Testis (tissue), 3 donors: Measurements from ENCODE around the gene TRIM41. TPM values are rescaled to one million over a fixed set of nuclear protein-coding genes. Genes with fewer than 3 reads are reported as not detected.
"Not testable (repeated sequence)": the region's sequence is repeated elsewhere in the genome, so short reads cannot be mapped to it uniquely, and the experiment has no call there.

Experiments
- DNase-seq: peaks from one replicate; pipeline ENCODE4 v3.0.0-alpha.2; 2019
- H3K27ac ChIP-seq, 2 donors: fragments of 200-600 bp; sonication (generic); one replicate each; pipeline ENCODE4 v1.5.1; 2019
- H3K27me3 ChIP-seq: fragments of 200-600 bp; sonication (generic); one replicate; pipeline ENCODE4 v1.5.1; 2019
- H3K36me3 ChIP-seq: fragments of 200-600 bp; sonication (generic); one replicate; pipeline ENCODE4 v1.5.1; 2017; ENCODE audit warnings: low read depth; ENCODE audit errors: missing control alignments
- H3K4me1 ChIP-seq: fragments of 200-600 bp; sonication (generic); one replicate; pipeline ENCODE4 v1.5.1; 2019
- H3K4me3 ChIP-seq, 2 donors: fragments of 200-600 bp; sonication (generic); one replicate each; pipeline ENCODE4 v1.5.1; 2017 to 2019
- H3K9me3 ChIP-seq: fragments of 200-600 bp; sonication (generic); one replicate; pipeline ENCODE4 v1.5.1; 2017
- POLR2A ChIP-seq: fragments of 450-650 bp; IDR thresholded peaks from one replicate; pipeline ENCODE4 v1.6.1; 2017; ENCODE audit warnings: antibody characterized with exemption, mild to moderate bottlenecking, moderate library complexity
- WGBS, 2 donors: methylation state at CpG; one replicate each; pipeline ENCODE4 v1.1.5; 2018; 5-methylcytosine and 5-hydroxymethylcytosine counted together
- intact Hi-C: fragments of 100-400 bp; cut with DNase I; formaldehyde crosslinking; loops from one replicate; pipeline ENCODE4 v1.15.1; 2023; ENCODE audit warnings: low total_unique reads
- polyA plus RNA-seq: library from polyadenylated mRNA; stranded (reverse); fragments of 350-450 nt; fragmentation: Illumina TruSeq; extraction: RNeasy Lipid Tissue Mini Kit (QIAGEN cat#74804); gene quantifications from one replicate; pipeline ENCODE4 v1.2.3, GENCODE V29; 2014; ENCODE audit warnings: low read depth, low replicate concordance; ENCODE audit not compliant: insufficient read depth
- total RNA-seq, 2 donors: library from RNA; depleted of rRNA; stranded (reverse); fragments of >200 nt; gene quantifications; one replicate each; pipeline ENCODE4 v1.2.3, GENCODE V29; 2016
- TF ChIP-seq, protein P1 (sequence below), 3 experiments: fragments of 450-650 bp in 2 of 3; fragments of 200-600 bp in 1 of 3; sonication (generic) in 1 of 3; IDR thresholded peaks; one replicate each; pipeline ENCODE4 v1.5.1; 2016 to 2019; ENCODE audit warnings: antibody characterized with exemption in 3 of 3, mild to moderate bottlenecking in 2 of 3, moderate library complexity in 1 of 3

TRIM41 gene
- total and polyA plus RNA-seq, 3 donors from 2014 or later = 39.6 to 61.5 (median 53.1) TPM

DNA sequence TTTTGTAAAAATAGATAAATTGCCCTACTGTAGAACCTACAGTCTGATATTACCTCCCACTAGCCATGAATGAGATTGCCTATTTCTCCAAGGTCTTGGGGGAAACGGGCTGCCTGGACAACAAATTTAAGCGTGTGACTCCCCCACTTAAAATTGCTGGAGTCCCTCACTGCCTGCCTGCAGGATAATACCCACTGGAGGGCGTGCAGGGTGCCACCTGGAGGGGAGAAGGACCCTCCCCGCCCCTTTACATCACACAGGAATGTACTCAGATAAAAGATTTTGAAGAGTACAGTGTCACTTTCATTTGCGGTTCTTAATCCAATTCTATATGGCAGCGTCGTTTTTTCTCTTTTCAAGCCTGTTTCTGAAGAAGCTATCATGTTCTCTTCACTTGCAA, 11.9 kb upstream of the TRIM41 start:
- H3K27me3 ChIP-seq = no peaks in the 10 kb centered on the region
- no peaks in the 10 kb centered on the region for H3K9me3 ChIP-seq
- no peaks in the 10 kb centered on the region for H3K36me3 ChIP-seq
- TF ChIP-seq POLR2A = no peak
- TF ChIP-seq, protein P1, sequence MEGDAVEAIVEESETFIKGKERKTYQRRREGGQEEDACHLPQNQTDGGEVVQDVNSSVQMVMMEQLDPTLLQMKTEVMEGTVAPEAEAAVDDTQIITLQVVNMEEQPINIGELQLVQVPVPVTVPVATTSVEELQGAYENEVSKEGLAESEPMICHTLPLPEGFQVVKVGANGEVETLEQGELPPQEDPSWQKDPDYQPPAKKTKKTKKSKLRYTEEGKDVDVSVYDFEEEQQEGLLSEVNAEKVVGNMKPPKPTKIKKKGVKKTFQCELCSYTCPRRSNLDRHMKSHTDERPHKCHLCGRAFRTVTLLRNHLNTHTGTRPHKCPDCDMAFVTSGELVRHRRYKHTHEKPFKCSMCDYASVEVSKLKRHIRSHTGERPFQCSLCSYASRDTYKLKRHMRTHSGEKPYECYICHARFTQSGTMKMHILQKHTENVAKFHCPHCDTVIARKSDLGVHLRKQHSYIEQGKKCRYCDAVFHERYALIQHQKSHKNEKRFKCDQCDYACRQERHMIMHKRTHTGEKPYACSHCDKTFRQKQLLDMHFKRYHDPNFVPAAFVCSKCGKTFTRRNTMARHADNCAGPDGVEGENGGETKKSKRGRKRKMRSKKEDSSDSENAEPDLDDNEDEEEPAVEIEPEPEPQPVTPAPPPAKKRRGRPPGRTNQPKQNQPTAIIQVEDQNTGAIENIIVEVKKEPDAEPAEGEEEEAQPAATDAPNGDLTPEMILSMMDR (IDR thresholded peaks at IDR 0.05) = no peak
- no peak for DNase-seq
- intact Hi-C loops = no loop called here
- WGBS, 2 donors = 42 to 48% methylated on average over 7 of the region's 7 CpGs
- H3K27ac ChIP-seq = no peak overlapping the region
- no peaks in the 10 kb centered on the region for H3K4me1 ChIP-seq
- H3K4me3 ChIP-seq = no peak overlapping the region

DNA sequence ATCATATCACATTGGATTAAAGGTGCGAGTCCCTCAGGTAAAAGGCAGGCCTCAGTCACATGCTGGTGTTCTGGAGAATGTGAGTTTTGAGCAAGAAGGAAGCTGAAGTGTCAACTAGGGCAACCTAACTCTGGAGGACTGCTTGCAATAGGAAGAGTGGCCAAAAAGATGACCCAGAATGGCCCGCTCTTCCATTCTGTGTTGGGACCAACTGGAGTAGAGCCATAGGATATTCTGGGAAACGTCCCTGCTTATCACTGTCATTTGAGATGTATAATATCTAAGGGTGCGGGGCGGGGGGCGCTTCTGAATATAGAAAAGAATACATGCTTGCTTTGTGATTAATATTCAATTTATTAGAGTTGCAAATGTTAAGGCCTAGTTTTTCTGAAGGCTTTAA, 11.0 kb upstream of the TRIM41 start:
- Histone ChIP-seq H3K4me3 (no peak overlapping the region), H3K27me3 (no peaks in the 10 kb centered on the region), H3K9me3 (no peaks in the 10 kb centered on the region), H3K4me1 (no peaks in the 10 kb centered on the region), H3K36me3 (no peaks in the 10 kb centered on the region), H3K27ac (no peak overlapping the region)
- no peak for DNase-seq
- no peak for TF ChIP-seq POLR2A
- TF ChIP-seq, protein P1 (IDR thresholded peaks at IDR 0.05) = no peak
- WGBS, 2 donors = 88 to 91% methylated on average over 6 of the region's 6 CpGs
- intact Hi-C loops = no loop called here

DNA sequence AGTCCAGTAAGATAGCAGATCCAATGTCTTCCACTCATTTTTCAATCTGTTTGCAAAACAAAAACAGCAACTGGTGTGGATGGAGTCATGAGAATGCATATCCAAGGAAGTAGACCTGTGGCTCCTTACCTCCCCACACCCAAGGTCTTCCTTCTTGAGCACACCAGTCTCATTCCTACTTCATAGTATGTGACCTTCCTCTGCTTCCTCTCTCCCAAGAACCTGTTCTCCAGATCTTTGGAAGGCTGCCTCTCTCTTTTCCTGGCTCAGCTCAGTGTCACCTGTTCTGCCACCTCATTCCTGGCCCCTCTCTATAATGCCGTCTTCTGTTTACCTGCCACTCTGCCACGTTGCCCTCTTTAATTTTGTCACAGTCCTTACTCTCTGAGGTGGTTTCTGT, 10.1 kb upstream of the TRIM41 start:
- Histone ChIP-seq H3K36me3 (no peaks in the 10 kb centered on the region), H3K4me3 (no peak overlapping the region), H3K9me3 (no peaks in the 10 kb centered on the region), H3K27me3 (no peaks in the 10 kb centered on the region), H3K27ac (no peak overlapping the region), H3K4me1 (no peaks in the 10 kb centered on the region)
- intact Hi-C loops = no loop called here
- no peak for TF ChIP-seq POLR2A
- TF ChIP-seq, protein P1 (IDR thresholded peaks at IDR 0.05) = no peak
- 75 to 80% methylated on average over 2 of the region's 2 CpGs for WGBS, 2 donors
- no peak for DNase-seq

DNA sequence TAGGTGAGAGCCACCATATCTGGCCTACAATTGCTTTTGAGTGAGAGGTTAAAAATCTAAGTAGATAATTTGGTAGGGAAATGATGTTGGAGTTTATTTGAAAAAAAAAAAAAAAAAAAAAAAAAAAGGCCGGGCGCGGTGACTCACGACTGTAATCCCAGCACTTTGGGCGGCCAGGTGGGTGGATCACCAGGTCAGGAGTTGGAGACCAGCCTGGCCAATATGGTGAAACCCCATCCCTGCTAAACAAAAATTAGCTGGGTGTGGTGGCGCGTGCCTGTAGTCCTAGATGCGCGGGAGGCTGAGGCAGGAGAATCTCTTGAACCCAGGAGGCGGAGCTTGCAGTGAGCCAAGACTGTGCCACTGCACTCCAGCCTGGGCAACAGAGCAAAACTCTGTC, 8.8 kb upstream of the TRIM41 start:
- intact Hi-C loops = not testable (repeated sequence)

DNA sequence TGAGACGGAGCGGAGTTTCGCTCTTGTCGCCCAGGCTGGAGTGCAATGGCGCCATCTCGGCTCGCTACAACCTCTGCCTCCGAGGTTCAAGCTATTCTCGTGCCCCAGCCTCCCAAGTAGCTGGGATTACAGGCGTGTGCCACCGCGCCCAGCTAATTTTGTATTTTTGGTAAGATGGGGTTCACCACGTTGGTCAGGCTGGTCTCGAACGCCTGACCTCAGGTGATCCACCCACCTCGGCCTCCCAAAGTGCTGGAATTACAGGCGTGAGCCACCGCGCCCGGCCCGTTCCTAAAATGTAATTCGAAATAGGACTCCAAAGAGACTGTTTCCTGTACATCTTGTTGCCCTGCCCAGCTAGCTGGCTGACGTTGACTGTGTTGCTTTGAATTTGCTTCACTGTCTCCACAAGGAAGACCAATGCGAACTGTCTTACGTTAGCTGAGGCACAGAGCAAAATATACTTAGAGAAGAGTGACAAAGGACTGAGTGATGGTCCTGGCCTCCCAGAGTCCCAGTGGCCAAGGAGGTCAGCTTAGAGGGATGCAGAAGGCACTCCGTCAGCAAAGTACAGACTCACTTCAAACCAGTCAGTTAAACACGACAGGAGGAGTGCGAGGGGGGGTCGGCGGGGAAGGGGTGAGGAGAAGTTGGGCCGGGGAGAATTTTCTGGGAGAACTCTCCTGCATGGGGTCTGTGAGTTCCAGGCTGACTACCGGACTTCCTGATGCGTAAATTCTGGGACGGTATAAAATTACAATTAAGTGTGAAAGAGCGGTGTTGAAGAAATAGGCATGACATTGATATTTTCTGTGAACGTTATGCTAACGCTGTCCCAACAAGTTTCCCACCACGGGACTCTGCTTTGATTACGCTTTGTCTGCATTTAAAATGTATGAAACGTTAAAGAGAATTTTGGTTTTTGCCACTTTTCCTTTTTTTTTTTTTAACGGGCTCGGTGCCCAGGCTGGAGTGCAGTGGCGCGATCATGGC, 6.8 kb upstream of the TRIM41 start:
- intact Hi-C loops = no loop called here
- WGBS, 2 donors = 23 to 31% methylated on average over 44 of the region's 44 CpGs
- DNase-seq = no peak

More for the DNA sequence above, 8.8 kb upstream of the TRIM41 start:
- not testable (repeated sequence) for H3K27me3 ChIP-seq, H3K27ac ChIP-seq, H3K4me3 ChIP-seq, H3K36me3 ChIP-seq, H3K9me3 ChIP-seq, H3K4me1 ChIP-seq, DNase-seq
- 65 to 84% methylated on average over 10 of the region's 10 CpGs for WGBS, 2 donors

More for the DNA sequence above, 6.8 kb upstream of the TRIM41 start:
- peak overlapping the region; percentile 43 to 49 for H3K4me3 ChIP-seq
- H3K9me3 ChIP-seq = no peaks in the 10 kb centered on the region
- H3K36me3 ChIP-seq = no peaks in the 10 kb centered on the region
- H3K27ac ChIP-seq = no peak overlapping the region
- H3K27me3 ChIP-seq = no peaks in the 10 kb centered on the region
- no peak for TF ChIP-seq POLR2A
- TF ChIP-seq, protein P1 (IDR thresholded peaks at IDR 0.05) = no peak
- no peaks in the 10 kb centered on the region for H3K4me1 ChIP-seq
